G401.6 (cell line): Measurements from ENCODE around the gene SLC9A7.
A peak's percentile ranks its signal among the peaks of the same experiment; 100 is the strongest.

Experiments used
- FAIRE-seq: peaks from 2 replicates; lab custom pipeline; 2012; peaks lifted over from hg19 to GRCh38; lab: Jason Lieb, UNC

SLC9A7 gene

DNA sequence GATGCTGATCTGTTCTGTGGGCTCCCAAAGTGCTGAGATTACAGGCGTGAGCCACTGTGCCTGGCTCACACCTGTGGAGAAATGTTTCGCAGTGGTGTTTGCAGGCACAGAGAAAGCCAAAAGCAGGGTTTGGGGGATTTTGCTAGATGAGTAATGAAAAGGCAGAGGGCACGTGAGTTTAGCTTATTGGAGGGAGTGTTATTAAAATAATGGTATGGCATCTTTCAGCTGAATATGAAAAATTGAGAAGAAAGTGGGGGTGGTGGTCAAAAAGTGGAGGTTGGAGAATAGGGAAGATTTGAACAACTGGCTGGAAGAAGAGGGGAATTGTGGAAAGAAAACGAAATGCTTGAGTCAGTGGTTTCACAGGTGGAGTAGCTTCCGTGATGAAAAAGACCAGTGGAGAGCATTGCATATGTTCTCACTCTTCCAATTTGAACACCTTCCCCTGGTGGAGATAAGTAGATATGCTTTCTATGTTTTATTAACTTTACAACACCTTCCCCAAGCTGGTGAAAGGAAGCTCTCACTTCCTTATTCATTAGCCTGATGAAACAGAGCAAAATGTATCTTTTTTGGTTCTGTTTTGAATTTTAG is 186.5 kb downstream of the SLC9A7 start:
- no peak for FAIRE-seq

GRCh38 chrX:46571423-46572339 is 187.2 kb downstream of the SLC9A7 start:
- FAIRE-seq = no peak

- no peak for FAIRE-seq
Measured at GRCh38 chrX:46569621-46570020, 189.3 kb downstream of the SLC9A7 start.

DNA sequence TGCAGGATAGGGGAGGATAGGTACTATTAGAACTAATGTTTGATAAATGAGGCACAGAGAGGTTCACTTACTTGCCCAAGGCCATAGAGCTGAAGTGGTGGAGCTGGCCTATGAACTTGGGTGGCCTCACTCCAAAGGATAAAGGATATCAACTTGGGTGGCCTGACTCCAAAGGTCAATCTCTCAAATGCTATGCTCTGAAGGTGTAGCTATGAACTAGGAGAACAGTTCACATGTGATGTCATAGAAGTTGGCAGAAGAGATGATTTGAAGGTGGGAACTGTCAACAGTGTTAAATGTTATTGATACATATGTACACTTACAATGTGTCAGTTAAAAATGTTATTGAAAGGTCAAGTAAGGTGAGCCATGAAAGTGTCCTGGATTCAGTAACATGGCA is 191.5 kb downstream of the SLC9A7 start:
- FAIRE-seq = no peak

GRCh38 chrX:46561824-46562657 is 196.9 kb downstream of the SLC9A7 start:
- no peak for FAIRE-seq

GRCh38 chrX:46559062-46559461 is 199.9 kb downstream of the SLC9A7 start:
- no peak for FAIRE-seq

DNA sequence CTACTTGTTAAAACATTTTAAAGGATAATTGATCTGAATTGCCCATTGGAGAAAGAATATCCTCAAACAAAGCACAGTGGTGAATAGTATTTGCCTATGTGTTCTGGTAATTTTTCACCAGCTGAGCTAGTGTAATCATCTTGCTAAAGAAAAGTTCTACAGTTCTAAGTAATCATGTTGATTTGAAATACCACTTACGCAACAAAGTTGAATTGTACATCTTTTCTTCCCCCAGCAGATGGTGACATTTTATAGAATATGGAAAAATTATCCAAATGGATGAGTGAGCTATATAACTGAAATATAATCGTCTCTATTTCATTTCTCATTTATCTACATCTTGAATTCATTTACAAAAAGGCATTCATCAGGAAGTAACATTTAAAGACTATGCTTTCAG is 204.0 kb downstream of the SLC9A7 start:
- peak; percentile 46 for FAIRE-seq

DNA sequence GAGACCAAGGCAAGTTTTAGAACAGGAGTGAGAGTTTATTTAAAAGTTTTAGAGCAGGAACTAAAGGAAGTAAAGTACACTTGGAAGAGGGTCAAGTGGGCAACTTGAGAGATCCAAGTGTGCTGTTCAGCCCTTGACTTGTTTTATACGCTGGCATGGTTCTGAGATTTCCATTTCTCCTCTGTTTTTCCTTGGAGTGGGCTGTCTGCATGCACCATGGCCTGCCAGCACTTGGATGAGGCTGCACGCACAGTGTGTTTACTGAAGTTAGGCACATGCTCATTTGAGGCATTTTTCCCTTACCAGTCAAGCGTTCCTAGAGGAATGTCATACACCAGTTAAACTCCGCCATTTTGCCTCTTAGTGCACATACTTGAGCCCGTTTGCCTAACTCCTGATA is 205.0 kb downstream of the SLC9A7 start:
- FAIRE-seq = no peak

DNA sequence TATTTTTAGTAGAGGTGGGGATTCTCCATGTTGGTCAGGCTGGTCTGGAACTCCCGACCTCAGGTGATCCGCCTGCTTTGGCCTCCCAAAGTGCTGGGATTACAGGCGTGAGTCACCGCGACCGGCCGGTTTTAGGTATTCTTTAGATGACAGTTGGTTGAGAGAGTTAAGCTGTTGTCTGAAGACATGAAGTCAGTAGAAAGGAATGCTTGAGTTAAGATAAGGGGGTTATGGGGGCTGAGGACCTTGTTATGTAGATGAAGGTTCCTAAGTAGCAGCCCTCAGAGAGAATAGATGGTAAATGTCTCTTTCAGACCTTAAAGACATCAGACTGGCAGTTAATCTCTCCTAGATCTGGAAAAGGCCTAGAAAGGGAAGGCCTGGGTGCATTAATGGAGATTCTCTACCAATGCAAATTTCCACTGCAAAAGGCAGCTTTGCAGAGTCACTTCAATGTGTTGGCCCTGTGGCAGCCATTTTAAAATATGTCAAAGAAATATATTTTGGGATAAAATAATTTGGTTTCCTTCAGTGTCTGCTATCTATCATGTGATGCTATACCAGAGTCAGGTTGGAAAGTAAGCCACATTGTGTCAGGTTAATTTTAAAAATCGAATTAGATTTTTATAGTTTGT is 207.3 kb downstream of the SLC9A7 start:
- FAIRE-seq = no peak

DNA sequence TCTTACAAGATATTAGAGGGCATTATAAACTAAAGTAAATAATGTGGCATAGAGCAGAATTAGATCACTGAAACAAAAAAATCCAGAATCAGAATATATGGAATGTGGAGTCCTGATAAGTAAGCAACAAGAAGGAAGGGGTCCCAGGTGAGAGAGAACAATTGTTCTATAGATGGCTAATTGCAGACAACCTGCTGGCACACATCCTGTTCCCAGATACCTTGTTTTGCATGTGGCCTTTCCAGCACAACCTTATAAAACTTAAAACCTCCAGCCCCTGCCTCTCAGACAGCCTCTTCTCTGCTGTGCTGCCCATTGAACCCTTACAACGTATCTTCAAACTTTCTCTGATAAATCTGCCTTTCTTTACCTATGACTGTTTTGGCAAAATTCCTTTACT is 209.0 kb downstream of the SLC9A7 start:
- FAIRE-seq = no peak
